ENCODE data around the gene CDCA7L. TPM values are rescaled to one million over a fixed set of nuclear protein-coding genes. Genes with fewer than 3 reads are reported as not detected.

The CDCA7L gene
- total and polyA plus RNA-seq, 10 donors, result 15.4 to 38.6 (median 30.4) TPM

DNA sequence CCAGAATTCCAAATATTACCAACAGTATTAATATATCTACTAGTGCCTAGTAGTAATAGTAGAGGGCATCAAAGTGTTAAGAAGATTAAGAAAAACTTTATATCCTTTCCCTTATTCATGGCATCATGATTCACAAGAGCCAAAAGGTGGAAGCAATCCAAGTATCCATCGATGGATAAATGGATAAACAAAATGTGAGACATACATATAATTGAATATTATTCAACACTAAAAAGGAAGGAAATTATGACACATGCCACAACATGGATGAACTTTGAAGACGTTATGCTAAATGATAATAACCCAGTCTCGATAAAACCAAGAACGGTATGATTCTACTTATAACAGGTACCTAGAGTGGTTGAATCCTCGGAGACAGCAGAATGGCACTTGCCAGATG is 23.1 kb downstream of the CDCA7L start:
- Histone ChIP-seq H3K27me3 (replicated peaks in 1 of 7) (no peaks in the 10 kb centered on the region), H3K9me3 (no peaks in the 10 kb centered on the region), H3K4me3 (no peak overlapping the region), H3K4me1 (peaks cover 0 to 33% (median 2%) of the 10 kb centered on the region in 6 donors), H3K27ac (no peak overlapping the region), H3K36me3 (peaks cover 0 to under 1% (median 0%) of the 10 kb centered on the region in 6 donors)
- intact Hi-C loops (cut with DNase I; ENCODE audit: low total_unique reads), result no loop called here
- WGBS, 5 donors, result 73 to 93% (median 82%) methylated on average over 5 of the region's 5 CpGs
- DNase-seq, result no peak
- TF ChIP-seq POLR2AphosphoS5 (IDR thresholded peaks at IDR 0.05) (no peak), POLR2A (IDR thresholded peaks at IDR 0.05) (no peak)
- TF ChIP-seq, protein P1, sequence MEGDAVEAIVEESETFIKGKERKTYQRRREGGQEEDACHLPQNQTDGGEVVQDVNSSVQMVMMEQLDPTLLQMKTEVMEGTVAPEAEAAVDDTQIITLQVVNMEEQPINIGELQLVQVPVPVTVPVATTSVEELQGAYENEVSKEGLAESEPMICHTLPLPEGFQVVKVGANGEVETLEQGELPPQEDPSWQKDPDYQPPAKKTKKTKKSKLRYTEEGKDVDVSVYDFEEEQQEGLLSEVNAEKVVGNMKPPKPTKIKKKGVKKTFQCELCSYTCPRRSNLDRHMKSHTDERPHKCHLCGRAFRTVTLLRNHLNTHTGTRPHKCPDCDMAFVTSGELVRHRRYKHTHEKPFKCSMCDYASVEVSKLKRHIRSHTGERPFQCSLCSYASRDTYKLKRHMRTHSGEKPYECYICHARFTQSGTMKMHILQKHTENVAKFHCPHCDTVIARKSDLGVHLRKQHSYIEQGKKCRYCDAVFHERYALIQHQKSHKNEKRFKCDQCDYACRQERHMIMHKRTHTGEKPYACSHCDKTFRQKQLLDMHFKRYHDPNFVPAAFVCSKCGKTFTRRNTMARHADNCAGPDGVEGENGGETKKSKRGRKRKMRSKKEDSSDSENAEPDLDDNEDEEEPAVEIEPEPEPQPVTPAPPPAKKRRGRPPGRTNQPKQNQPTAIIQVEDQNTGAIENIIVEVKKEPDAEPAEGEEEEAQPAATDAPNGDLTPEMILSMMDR (IDR thresholded peaks at IDR 0.05 in 8 of 11, conservative IDR thresholded peaks at IDR 0.05 in 3 of 11), result no peak

DNA sequence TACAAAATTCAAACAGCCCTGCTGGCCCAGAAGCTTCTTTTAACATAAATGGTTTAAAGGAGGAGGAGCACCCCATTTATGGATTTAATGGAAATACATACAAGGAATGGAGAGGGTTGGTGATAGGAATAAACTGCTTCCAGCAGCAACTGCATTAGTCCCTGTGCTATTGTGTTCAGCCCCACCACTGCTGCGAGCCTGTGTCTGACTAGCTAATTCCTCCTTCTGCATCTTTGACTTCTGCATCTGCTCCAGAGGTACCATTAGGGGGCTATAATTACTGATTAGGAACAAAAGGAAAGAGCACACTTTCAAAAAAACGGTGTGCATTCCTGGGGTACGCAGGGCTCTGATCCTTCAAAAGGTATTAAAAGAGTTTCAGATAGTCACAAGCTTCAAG is 24.8 kb downstream of the CDCA7L start:
- intact Hi-C loops (cut with DNase I; ENCODE audit: low total_unique reads), result no loop called here
- Histone ChIP-seq H3K27ac (no peak overlapping the region), H3K9me3 (no peaks in the 10 kb centered on the region), H3K4me3 (no peak overlapping the region), H3K27me3 (replicated peaks in 1 of 7) (no peaks in the 10 kb centered on the region), H3K4me1 (peaks cover 0 to 33% (median 2%) of the 10 kb centered on the region in 6 donors), H3K36me3 (peaks cover 0 to 7% (median 0%) of the 10 kb centered on the region in 6 donors)
- TF ChIP-seq, protein P1 (IDR thresholded peaks at IDR 0.05 in 8 of 11, conservative IDR thresholded peaks at IDR 0.05 in 3 of 11), result no peak
- no peak for TF ChIP-seq POLR2A (IDR thresholded peaks at IDR 0.05)
- no peak for TF ChIP-seq POLR2AphosphoS5 (IDR thresholded peaks at IDR 0.05)
- no peak for DNase-seq
- 58 to 64% (median 62%) methylated on average over 3 of the region's 3 CpGs for WGBS, 5 donors

DNA sequence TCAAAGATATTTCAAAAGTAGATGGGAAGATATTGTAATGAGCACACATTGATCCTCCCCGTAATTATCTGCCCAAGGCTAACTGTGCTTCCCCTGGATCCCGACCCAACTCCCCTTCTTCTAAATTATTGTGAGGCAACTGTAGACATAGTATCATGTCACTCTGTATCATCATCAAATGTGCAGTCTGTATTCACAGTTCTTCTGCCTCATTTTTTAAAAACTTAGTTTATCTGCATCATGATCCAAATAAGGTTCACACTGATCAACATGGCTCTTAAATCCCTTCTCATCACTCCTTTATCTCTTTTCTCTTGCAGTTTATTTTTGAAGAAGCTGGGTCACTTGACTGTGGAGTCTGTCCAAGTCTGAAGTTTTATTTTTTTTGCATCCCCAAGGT is 27.5 kb downstream of the CDCA7L start:
- no peak for DNase-seq
- peaks cover 0 to 30% (median 0%) of the 10 kb centered on the region in 6 donors for H3K36me3 ChIP-seq
- H3K9me3 ChIP-seq, result no peaks in the 10 kb centered on the region
- TF ChIP-seq, protein P1 (IDR thresholded peaks at IDR 0.05 in 8 of 11, conservative IDR thresholded peaks at IDR 0.05 in 3 of 11), result no peak
- TF ChIP-seq POLR2AphosphoS5 (IDR thresholded peaks at IDR 0.05) (no peak), POLR2A (IDR thresholded peaks at IDR 0.05) (no peak)
- H3K4me1 ChIP-seq, result peaks cover 0 to 39% (median 2%) of the 10 kb centered on the region in 6 donors
- H3K27ac ChIP-seq, result no peak overlapping the region
- H3K27me3 ChIP-seq (replicated peaks in 1 of 7), result no peaks in the 10 kb centered on the region
- intact Hi-C loops (cut with DNase I; ENCODE audit: low total_unique reads), result no loop called here
- no peak overlapping the region for H3K4me3 ChIP-seq
- WGBS, 5 donors, result 91 to 96% (median 96%) methylated on average over 2 of the region's 2 CpGs

DNA sequence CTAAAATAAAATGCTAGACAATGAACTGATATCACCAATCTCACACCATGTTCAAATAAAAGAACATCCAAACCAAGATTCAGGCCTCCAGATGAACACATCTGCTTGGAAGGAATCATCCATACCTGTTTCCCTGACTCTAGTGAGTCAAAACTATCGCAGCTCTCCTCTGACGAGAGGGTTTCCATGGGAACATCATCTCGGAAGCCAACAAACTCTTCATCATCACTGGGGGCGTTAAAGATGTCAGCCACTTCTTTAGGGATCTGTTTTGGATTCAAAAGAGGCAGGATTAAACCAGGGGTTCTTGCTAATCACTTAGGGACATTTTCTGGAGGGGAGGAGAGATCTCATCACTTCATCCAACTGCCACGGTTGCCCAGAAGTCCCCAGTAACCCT is 29.1 kb downstream of the CDCA7L start:
- Histone ChIP-seq H3K27me3 (replicated peaks in 1 of 7) (no peaks in the 10 kb centered on the region), H3K4me3 (no peak overlapping the region), H3K36me3 (peaks cover 0 to 38% (median 0%) of the 10 kb centered on the region in 6 donors), H3K27ac (no peak overlapping the region), H3K4me1 (peaks cover 0 to 43% (median 2%) of the 10 kb centered on the region in 6 donors), H3K9me3 (no peaks in the 10 kb centered on the region)
- TF ChIP-seq, protein P1 (IDR thresholded peaks at IDR 0.05 in 8 of 11, conservative IDR thresholded peaks at IDR 0.05 in 3 of 11), result no peak
- TF ChIP-seq POLR2A (IDR thresholded peaks at IDR 0.05) (no peak), POLR2AphosphoS5 (IDR thresholded peaks at IDR 0.05) (no peak)
- intact Hi-C loops (cut with DNase I; ENCODE audit: low total_unique reads), result no loop called here
- no peak for DNase-seq
- WGBS, 5 donors, result 91 to 96% (median 93%) methylated on average over 5 of the region's 5 CpGs
